GM12801 (cell line): Measurements from ENCODE around the gene MALT1.

ENCODE experiments used
- TF ChIP-seq, protein P1 (sequence below): IDR thresholded peaks from one replicate; pipeline ENCODE4 v1.5.1; 2011; ENCODE audit warnings: control low read depth; ENCODE audit not compliant: insufficient read length; ENCODE audit errors: extremely low read depth

Gene MALT1

DNA sequence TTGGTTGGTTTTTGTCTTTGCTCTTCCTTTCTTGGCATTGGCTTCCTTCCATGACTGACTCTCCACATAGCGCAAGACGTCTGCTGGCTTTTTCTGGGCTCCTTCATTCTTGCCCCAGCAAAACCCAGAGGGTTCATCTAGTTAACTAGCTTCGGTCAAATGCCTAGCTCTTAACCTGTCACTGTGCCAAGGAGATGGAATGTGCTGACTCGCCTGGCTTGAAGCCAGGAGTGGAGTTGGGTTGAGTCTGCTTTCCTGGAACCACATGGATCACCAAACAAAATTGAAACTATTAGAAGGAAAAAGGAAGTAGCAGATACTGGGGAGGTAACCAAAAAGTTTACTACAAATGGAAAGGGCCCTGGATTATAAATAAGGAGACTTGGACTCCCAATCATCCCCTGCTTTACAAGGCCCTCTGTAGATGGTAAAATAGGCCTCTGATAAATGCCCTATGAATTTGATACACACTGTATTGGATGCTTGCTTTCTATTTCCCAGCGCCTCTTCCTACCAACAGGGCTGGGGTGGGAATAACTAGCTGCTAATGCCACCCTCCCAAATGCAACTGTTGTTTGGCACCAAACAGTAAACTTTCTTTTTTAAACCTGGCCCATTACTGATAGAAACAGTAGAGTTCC is 11.3 kb downstream of the MALT1 start:
- TF ChIP-seq, protein P1, sequence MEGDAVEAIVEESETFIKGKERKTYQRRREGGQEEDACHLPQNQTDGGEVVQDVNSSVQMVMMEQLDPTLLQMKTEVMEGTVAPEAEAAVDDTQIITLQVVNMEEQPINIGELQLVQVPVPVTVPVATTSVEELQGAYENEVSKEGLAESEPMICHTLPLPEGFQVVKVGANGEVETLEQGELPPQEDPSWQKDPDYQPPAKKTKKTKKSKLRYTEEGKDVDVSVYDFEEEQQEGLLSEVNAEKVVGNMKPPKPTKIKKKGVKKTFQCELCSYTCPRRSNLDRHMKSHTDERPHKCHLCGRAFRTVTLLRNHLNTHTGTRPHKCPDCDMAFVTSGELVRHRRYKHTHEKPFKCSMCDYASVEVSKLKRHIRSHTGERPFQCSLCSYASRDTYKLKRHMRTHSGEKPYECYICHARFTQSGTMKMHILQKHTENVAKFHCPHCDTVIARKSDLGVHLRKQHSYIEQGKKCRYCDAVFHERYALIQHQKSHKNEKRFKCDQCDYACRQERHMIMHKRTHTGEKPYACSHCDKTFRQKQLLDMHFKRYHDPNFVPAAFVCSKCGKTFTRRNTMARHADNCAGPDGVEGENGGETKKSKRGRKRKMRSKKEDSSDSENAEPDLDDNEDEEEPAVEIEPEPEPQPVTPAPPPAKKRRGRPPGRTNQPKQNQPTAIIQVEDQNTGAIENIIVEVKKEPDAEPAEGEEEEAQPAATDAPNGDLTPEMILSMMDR: no peak

DNA sequence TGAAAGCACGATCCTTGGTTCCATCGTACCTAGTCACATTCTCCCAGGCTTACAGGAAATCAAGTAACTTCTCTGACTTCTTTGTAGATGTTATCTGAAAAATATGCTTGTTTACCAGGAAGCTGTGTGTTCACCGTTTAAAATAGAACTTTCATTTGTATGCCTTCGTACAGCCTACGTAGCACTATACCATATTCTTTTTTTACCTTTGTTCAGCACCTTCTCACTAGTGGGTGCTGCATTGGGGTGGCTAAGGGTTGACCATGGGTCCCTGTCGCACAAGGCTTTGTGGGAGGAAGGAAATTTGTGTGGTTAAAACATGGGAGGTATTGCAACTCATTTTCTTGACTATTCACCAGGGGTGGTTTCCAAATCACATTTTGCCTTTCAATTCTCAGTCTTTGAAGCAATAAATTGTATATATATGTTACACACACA is 16.6 kb downstream of the MALT1 start:
- TF ChIP-seq, protein P1: no peak

DNA sequence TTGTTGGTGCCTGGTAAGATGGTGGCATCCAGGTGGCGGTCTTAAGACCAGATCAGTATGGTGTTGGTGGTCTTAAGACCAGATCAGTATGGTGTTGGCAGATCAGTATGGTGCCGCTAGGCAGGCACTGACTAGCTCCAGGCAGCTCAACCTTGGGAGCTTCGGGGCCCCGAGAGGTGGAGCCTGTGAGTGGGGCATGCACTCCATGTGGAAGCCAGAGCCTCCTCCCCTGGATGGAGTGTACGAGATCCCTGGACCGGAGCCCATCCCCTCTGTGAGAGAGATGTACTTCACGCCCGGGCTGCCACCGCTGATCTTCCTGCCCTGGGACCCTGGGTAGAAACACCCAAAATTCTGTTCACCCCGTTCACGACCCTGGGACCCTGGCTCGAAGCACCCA is 19.0 kb downstream of the MALT1 start:
- TF ChIP-seq, protein P1: no peak

DNA sequence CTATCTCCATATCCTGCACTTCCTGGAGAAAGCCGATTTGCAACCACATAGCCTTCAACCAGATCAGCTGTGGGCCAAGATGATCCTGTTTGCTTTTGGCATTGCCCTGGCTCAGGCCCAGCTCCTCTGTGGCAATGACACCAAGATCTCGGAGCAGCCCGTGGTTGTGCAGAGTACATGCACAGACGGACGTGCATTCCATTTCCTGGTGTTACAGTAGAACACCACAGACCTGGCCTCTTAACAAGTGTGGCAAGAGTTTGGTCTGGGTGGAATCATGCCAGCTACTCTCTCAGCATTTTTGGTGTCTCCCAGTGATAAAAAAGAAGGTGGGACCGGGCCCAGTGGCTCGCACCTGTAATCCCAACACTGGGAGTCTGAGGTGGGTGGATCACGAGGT is 20.0 kb downstream of the MALT1 start:
- TF ChIP-seq, protein P1: no peak

DNA sequence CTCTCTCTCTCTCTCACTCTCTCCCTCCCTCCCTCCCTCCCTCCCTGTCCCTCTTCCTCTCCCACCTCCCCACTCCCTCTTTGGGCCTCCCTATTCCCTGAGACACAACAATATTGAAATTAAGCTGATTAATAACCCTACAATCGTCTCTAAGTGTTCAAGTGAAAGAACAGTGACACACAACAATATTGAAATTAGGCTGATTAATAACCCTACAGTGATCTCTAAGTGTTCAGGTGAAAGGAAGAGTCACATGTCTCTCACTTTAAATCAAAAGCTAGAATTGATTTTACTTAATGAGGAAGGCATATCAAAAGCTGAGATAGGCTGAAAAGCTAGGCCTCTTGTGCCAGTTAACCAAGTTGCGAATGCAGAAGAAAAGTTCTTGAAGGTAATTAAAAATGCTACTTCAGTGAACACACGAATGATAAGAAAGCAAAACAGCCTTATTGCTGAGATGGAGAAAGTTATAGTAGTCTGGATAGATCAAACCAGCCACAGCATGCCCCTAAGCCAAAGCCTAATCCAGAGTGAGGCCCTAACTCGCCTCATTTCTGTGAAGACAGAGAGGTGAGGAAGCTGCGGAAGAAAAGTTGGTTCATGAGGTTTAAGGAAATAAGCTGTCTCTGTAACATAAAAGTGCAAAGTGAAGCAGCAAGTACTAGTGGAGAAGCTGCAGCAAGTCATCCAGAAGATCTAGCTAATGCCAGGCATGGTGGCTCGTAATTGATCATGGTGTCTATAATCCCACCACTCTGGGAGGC is 21.3 kb downstream of the MALT1 start:
- TF ChIP-seq, protein P1: no peak

DNA sequence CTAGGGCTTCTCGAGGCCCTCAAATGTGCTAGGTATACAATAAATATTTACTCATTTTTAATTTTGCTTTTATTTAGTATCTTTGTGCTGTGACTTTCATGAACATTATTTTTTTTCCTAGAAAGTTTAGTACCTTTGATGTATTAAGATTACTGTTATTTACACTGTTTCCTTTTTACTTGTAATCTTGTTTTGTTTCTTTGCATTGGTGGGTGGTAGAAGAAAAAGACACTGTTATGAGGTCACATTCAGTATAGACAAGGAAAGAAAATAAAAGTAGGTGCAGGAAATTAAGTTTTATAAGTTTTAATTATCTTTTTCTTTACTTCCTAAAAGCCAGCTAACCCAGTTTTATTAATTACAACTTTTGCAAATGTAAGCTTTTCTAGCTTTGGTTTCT is 23.0 kb downstream of the MALT1 start:
- TF ChIP-seq, protein P1: no peak

DNA sequence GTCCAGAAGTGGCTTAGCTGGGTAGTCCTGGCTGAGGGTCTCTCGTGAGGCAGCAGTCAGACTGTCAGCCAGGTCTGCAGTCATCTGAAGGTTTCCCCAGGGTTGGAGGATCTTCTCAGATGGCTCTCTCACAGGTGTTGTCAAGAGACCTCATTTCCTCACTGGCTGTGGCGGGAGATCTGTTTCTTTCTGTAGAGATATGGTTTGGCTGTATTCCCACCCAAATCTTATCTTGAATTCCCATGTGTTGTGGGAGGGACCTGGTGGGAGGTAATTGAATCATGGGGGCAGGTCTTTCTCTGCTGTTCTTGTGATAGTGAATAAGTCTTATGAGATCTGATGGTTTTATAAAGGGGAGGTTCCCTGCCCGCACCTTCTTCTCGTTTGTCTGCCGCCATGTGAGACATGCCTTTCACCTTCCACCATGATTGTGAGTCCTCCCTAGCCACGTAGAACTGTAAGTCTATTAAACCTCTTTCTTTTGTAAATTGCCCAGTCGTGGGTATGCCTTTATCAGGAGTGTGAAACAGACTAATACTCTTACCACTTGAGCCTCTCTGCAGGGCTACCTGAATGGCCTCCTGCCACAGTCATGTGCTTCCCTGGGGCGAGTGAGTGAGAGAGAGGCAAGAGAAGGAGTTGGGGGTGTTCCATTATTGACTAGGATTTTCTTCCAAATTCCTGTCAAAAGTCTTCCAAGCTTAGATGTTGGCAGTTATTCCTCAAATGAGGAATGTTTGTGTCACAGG is 23.6 kb downstream of the MALT1 start:
- TF ChIP-seq, protein P1: no peak
